H9 (cell line): ENCODE data around the gene OTULINL. TPM values are rescaled to one million over a fixed set of nuclear protein-coding genes. Genes with fewer than 3 reads are reported as not detected.

Source experiments
- DNase-seq: peaks from one replicate; pipeline ENCODE4 v3.0.0-alpha.2; 2017
- H2AFZ ChIP-seq: one replicate; pipeline ENCODE4 v1.6.1; 2013; ENCODE audit warnings: mild to moderate bottlenecking, low read length, control low read depth, moderate library complexity
- H2AK5ac ChIP-seq: 2 replicates; pipeline ENCODE4 v1.6.1; 2013; ENCODE audit warnings: low read length, control low read depth, mixed read lengths; ENCODE audit not compliant: insufficient read length
- H2BK120ac ChIP-seq: one replicate; pipeline ENCODE4 v1.6.1; 2013; ENCODE audit warnings: low read depth, mild to moderate bottlenecking, low read length, control low read depth, inconsistent platforms; ENCODE audit not compliant: poor library complexity, severe bottlenecking
- H2BK12ac ChIP-seq: 2 replicates; pipeline ENCODE4 v1.6.1; 2013; ENCODE audit warnings: low read length, control low read depth, mixed read lengths, low read depth; ENCODE audit not compliant: insufficient read length
- H2BK15ac ChIP-seq: 2 replicates; pipeline ENCODE4 v1.6.1; 2013; ENCODE audit warnings: low read depth, low read length, control low read depth
- H2BK20ac ChIP-seq: one replicate; pipeline ENCODE4 v1.6.1; 2013; ENCODE audit warnings: low read depth, mild to moderate bottlenecking, low read length, control low read depth, inconsistent platforms; ENCODE audit not compliant: poor library complexity, severe bottlenecking
- H2BK5ac ChIP-seq: 2 replicates; pipeline ENCODE4 v1.6.1; 2013; ENCODE audit warnings: low read length, control low read depth, mixed read lengths; ENCODE audit not compliant: insufficient read length
- H3K14ac ChIP-seq: 2 replicates; pipeline ENCODE4 v1.6.1; 2013; ENCODE audit warnings: low read length, control low read depth; ENCODE audit not compliant: insufficient read depth
- H3K18ac ChIP-seq: 2 replicates; pipeline ENCODE4 v1.6.1; 2013; ENCODE audit warnings: low read depth, mild to moderate bottlenecking, mixed read lengths, low read length, control low read depth; ENCODE audit not compliant: insufficient read length
- H3K23ac ChIP-seq: 2 replicates; pipeline ENCODE4 v1.6.1; 2013; ENCODE audit warnings: low read length, control low read depth, mixed read lengths, low read depth; ENCODE audit not compliant: insufficient read length
- H3K23me2 ChIP-seq: 2 replicates; pipeline ENCODE4 v1.6.1; 2013; ENCODE audit warnings: low read depth, mild to moderate bottlenecking, mixed read lengths, low read length, control low read depth; ENCODE audit not compliant: insufficient read length, poor library complexity, severe bottlenecking
- H3K27ac ChIP-seq: 2 replicates; pipeline ENCODE4 v1.5.1; 2013; ENCODE audit warnings: low read length, control low read depth, mixed read lengths, low read depth; ENCODE audit not compliant: insufficient read length
- H3K27me3 ChIP-seq: 2 replicates; pipeline ENCODE4 v1.6.1; 2013; ENCODE audit warnings: low read length, control low read depth, inconsistent platforms; ENCODE audit not compliant: insufficient read depth
- H3K4ac ChIP-seq: 2 replicates; pipeline ENCODE4 v1.6.1; 2013; ENCODE audit warnings: low read depth, mild to moderate bottlenecking, control low read depth, inconsistent platforms, low read length, moderate library complexity
- H3K4me1 ChIP-seq: 2 replicates; pipeline ENCODE4 v1.6.1; 2013; ENCODE audit warnings: low read length, control low read depth, inconsistent platforms; ENCODE audit not compliant: insufficient read depth
- H3K4me2 ChIP-seq: 2 replicates; pipeline ENCODE4 v1.6.1; 2013; ENCODE audit warnings: low read length, control low read depth, mixed read lengths; ENCODE audit not compliant: insufficient read length, insufficient read depth
- H3K56ac ChIP-seq: 2 replicates; pipeline ENCODE4 v1.6.1; 2013; ENCODE audit warnings: low read depth, mild to moderate bottlenecking, mixed read lengths, low read length, control low read depth; ENCODE audit not compliant: insufficient read length
- H3K79me1 ChIP-seq: 2 replicates; pipeline ENCODE4 v1.6.1; 2013; ENCODE audit warnings: low read depth, mild to moderate bottlenecking, moderate library complexity, low read length, control low read depth, inconsistent platforms; ENCODE audit not compliant: insufficient read depth, poor library complexity, severe bottlenecking
- H3K79me2 ChIP-seq: 2 replicates; pipeline ENCODE4 v1.6.1; 2013; ENCODE audit warnings: low read length, control low read depth, inconsistent platforms; ENCODE audit not compliant: insufficient read depth
- H3K9ac ChIP-seq: 2 replicates; pipeline ENCODE4 v1.6.1; 2013; ENCODE audit warnings: low read length, control low read depth, mixed read lengths; ENCODE audit not compliant: insufficient read length; ENCODE audit errors: extremely low read depth
- H3K9me3 ChIP-seq: one replicate; pipeline ENCODE4 v1.6.1; 2013; ENCODE audit warnings: low read depth, low read length, inconsistent platforms; ENCODE audit not compliant: control insufficient read depth
- H3T11ph ChIP-seq: one replicate; pipeline ENCODE4 v1.6.1; 2013; ENCODE audit warnings: mild to moderate bottlenecking, low read length, control low read depth, inconsistent platforms
- H4K20me1 ChIP-seq: one replicate; pipeline ENCODE4 v1.6.1; 2013; ENCODE audit not compliant: control insufficient read depth, insufficient read length, insufficient read depth
- H4K5ac ChIP-seq: 2 replicates; pipeline ENCODE4 v1.6.1; 2013; ENCODE audit warnings: low read depth, mild to moderate bottlenecking, mixed read lengths, low read length, control low read depth; ENCODE audit not compliant: insufficient read length
- H4K8ac ChIP-seq: replicated peaks from 2 replicates; pipeline ENCODE4 v1.6.1; 2013; ENCODE audit warnings: low read length, control low read depth, mixed read lengths, low read depth; ENCODE audit not compliant: insufficient read length
- H4K91ac ChIP-seq: 2 replicates; pipeline ENCODE4 v1.6.1; 2013; ENCODE audit warnings: low read depth, mild to moderate bottlenecking, moderate library complexity, mixed read lengths, low read length, control low read depth; ENCODE audit not compliant: insufficient read length
- H3K27ac Mint-ChIP-seq, 3 experiments: 2 replicates in 2 of 3; 3 replicates in 1 of 3; pipeline ENCODE4 v1.8.0; 2020 to 2021; ENCODE audit warnings: mixed read lengths in 3 of 3, mild to moderate bottlenecking in 1 of 3, moderate library complexity in 1 of 3
- H3K27me3 Mint-ChIP-seq: 2 replicates; pipeline ENCODE4 v1.8.0; 2021; ENCODE audit warnings: low read depth, mild to moderate bottlenecking, moderate library complexity, mixed read lengths
- H3K36me3 Mint-ChIP-seq, 3 experiments: 2 replicates in 2 of 3; 3 replicates in 1 of 3; pipeline ENCODE4 v1.8.0; 2020 to 2021; ENCODE audit warnings: low read depth in 3 of 3, mixed read lengths in 3 of 3; ENCODE audit not compliant: insufficient read depth in 1 of 3
- H3K4me1 Mint-ChIP-seq, 2 experiments: 2 replicates each; pipeline ENCODE4 v1.8.0; 2020; ENCODE audit warnings: mixed read lengths in 2 of 2
- H3K4me3 Mint-ChIP-seq, 2 experiments: 2 replicates in 1 of 2; 3 replicates in 1 of 2; pipeline ENCODE4 v1.8.0; 2020 to 2021; ENCODE audit warnings: mild to moderate bottlenecking in 2 of 2, mixed read lengths in 2 of 2, moderate library complexity in 1 of 2
- H3K9me3 Mint-ChIP-seq, 2 experiments: 2 replicates in 1 of 2; 3 replicates in 1 of 2; pipeline ENCODE4 v1.8.0; 2020; ENCODE audit warnings: mild to moderate bottlenecking in 2 of 2, mixed read lengths in 2 of 2, moderate library complexity in 1 of 2
- CTCF ChIP-seq: fragments of 200-600 bp; sonication (generic); conservative IDR thresholded peaks from 3 replicates; pipeline ENCODE4 v1.8.0; 2021; ENCODE audit warnings: antibody characterized with exemption, mild to moderate bottlenecking
- WGBS: extraction: QIAGEN DNeasy Blood & Tissue Kit; methylation state at CpG from one replicate; pipeline ENCODE4 v1.1.7; 2013; ENCODE audit warnings: missing lambda C conversion rate, low lambda C conversion rate, mixed read lengths; ENCODE audit not compliant: insufficient read length; ENCODE audit errors: extremely low coverage; 5-methylcytosine and 5-hydroxymethylcytosine counted together
- total RNA-seq: library from RNA; stranded (reverse); gene quantifications from 2 replicates; pipeline ENCODE4 v1.2.1, GENCODE V29; 2021

The OTULINL gene
- total RNA-seq, 1 experiment from 2014 or later, result 7.5 TPM

GRCh38 chr5:14557203-14557770 lies 24.3 kb upstream of the OTULINL start:
- Mint-ChIP-seq H3K4me1 (no peaks in the 10 kb centered on the region), H3K36me3 (no peaks in the 10 kb centered on the region), H3K4me3 (no peak overlapping the region), H3K9me3 (no peaks in the 10 kb centered on the region), H3K27me3 (peaks cover 2% of the 10 kb centered on the region; the same call in 1 of the 2 replicates), H3K27ac (peak overlapping the region in 1 of 3 experiments; percentile 56; a peak in 1 of 7 replicates)
- Histone ChIP-seq H2BK15ac (no peak overlapping the region), H3K23me2 (no peaks in the 10 kb centered on the region), H3K23ac (no peak overlapping the region), H3K56ac (no peak overlapping the region), H2AFZ (no peak overlapping the region), H2BK12ac (no peak overlapping the region), H3K9me3 (no peaks in the 10 kb centered on the region), H3K79me1 (no peaks in the 10 kb centered on the region), H3K14ac (no peak overlapping the region), H3K4ac (no peak overlapping the region), H3T11ph (no peak overlapping the region), H3K27me3 (no peaks in the 10 kb centered on the region), H3K9ac (no peak overlapping the region), H3K27ac (no peak overlapping the region), H3K18ac (no peak overlapping the region), H2BK120ac (no peak overlapping the region), H3K4me1 (no peaks in the 10 kb centered on the region), H4K20me1 (no peaks in the 10 kb centered on the region), H4K5ac (no peak overlapping the region), H2AK5ac (no peak overlapping the region), H4K8ac (no peak overlapping the region), H2BK20ac (no peak overlapping the region), H2BK5ac (no peak overlapping the region), H3K79me2 (no peaks in the 10 kb centered on the region), H3K4me2 (no peak overlapping the region), H4K91ac (no peak overlapping the region)
- WGBS, result no CpG with 5 or more reads among the region's 8 CpGs
- no peak for TF ChIP-seq CTCF
- DNase-seq, result no peak
